HG02759 (cell line): Measurements from ENCODE around the gene ADH1A.
"Not testable (repeated sequence)": the region's sequence is repeated elsewhere in the genome, so short reads cannot be mapped to it uniquely, and the experiment has no call there.

Source experiments
- ATAC-seq: cut with Tn5 transposase; IDR thresholded peaks from one replicate; pipeline ENCODE4 v1.9.1; 2021; ENCODE audit warnings: mild to moderate bottlenecking, moderate library complexity; ENCODE audit not compliant: unreplicated experiment

Gene ADH1A

GRCh38 chr4:99282731-99283130, 8.1 kb downstream of the ADH1A start:
- no peak for ATAC-seq

DNA sequence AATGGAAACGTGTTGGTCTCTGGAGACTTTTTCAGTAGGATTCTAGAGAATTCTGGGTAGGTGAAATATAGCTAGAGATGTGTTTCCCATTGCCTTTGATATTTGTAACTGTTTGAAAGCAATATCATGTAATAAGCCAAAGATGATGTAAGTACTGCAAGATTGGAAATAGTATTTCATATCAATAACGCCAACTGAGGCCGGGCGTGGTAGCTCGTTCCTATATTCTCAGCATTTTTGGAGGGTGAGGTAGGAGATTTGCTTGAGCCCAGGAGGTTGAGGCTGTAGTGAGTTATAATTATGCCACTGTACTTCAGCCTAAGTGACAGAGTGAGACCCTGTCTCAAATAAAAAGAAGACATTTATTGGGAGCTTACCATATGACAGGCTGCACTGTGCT, 9.5 kb downstream of the ADH1A start:
- ATAC-seq: no peak

- no peak for ATAC-seq
Observed at GRCh38 chr4:99276417-99276816, 14.4 kb downstream of the ADH1A start.

- no peak for ATAC-seq
Observed at GRCh38 chr4:99275885-99276284, 14.9 kb downstream of the ADH1A start.

GRCh38 chr4:99275050-99275449, 15.7 kb downstream of the ADH1A start:
- no peak for ATAC-seq

GRCh38 chr4:99273704-99274103, 17.1 kb downstream of the ADH1A start:
- no peak for ATAC-seq

- no peak for ATAC-seq
Observed at GRCh38 chr4:99264927-99265326, 25.9 kb downstream of the ADH1A start.

- no peak for ATAC-seq
Observed at GRCh38 chr4:99252746-99253145, 38.0 kb downstream of the ADH1A start.

- no peak for ATAC-seq
Observed at GRCh38 chr4:99248714-99249113, 42.1 kb downstream of the ADH1A start.

DNA sequence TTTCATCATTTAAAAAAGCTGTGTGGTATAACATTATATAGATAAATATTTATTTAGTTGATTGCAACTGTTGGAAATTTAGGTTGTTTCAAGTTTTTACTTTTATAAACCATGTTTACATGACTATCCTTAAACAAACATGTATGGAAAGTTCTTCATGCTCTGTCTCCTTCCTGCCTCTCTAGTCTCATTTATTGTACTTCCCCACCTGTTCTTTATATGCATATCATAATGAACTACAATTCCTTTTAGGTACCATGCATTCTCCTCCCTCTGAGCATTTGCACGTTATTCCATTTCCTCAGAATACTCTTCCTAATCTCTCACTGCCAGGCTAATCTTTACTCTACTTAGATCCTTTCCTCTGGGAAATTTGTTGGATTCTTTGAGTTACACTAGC, 54.8 kb downstream of the ADH1A start:
- no peak for ATAC-seq

DNA sequence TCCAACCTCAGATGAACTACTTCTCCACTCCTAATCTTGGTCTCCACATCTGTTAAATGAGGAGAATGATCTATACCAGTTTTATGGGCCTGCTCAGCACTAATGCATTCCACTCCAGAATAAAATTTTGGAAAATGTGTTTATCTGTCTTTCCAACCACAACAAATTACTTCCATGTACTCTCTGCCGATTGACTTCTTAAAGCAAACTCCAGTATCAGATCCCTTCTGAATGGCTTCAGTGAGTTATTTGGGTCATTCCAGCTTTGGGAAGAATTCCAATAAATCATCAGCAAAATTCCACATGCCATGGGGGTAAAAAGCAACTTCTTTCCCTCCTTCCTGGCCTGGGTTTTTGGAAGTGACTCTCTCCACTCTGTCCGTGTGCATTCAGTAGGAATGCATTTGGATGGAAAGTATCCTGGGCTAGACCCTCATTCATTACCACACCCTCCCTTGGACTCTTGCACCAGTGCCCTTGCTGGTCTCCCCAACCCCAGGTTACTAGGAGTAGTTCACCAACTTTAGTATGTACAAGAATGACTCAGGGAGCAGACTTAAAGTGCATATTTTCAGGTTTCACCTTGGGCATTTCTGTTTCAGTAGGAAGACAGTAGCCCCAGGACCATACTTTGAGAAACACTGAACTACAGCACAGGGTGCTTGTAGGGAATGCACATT, 56.3 kb downstream of the ADH1A start:
- ATAC-seq: no peak

DNA sequence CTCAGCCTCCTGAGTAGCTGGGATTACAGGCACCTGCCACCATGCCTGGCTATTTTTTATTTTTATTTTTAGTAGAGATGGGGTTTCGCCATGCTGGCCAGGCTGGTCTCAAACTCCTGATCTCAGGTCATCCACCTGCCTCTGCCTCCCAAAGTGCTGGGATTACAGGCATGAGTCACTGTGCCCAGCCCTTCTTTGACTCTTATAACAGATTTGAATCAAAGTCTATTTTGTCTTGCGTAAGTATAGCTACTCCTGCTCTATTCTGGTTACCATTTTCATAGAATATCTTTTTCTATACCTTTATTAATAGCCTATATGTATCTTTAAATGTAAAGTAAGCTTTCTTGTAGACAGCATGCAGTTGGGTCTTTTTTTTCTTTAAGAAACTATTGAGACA, 57.4 kb downstream of the ADH1A start:
- ATAC-seq: not testable (repeated sequence)

DNA sequence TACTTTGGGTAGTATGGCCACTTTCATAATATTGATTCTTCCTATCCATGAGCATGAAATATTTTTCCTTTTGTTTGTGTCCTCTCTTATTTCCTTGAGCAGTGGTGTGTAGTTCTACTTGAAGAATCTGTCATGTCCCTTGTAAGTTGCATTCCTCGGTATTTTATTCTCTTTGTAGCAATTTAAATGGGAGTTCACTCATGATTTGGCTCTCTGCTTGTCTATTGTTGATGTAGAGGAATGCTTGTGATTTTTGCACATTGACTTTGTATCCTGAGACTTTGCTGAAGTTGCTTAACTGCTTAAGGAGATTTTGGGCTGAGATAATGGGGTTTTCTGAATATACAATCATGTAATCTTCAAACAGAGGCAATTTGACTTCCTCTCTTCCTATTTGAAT, 62.1 kb downstream of the ADH1A start:
- ATAC-seq: not testable (repeated sequence)

- ATAC-seq: not testable (repeated sequence)
Observed at GRCh38 chr4:99227646-99228045, 63.1 kb downstream of the ADH1A start.
